A549 (cell line): ENCODE data around the gene PRKAB2. TPM values are rescaled to one million over a fixed set of nuclear protein-coding genes. Genes with fewer than 3 reads are reported as not detected.
A peak's percentile ranks its signal among the peaks of the same experiment; 100 is the strongest.

Source experiments
- ATAC-seq, 2 experiments: fragments of 200-7000 bp in 1 of 2; fragments of >200 bp in 1 of 2; cut with Nextera tagmentation in 1 of 2; cut with Tn5 transposase in 1 of 2; 3 replicates each; pipeline versions ENCODE4 v1.8.0 to v1.9.1; 2018 to 2020; ENCODE audit warnings: mild to moderate bottlenecking in 1 of 2, moderate library complexity in 1 of 2
- CTCF ChIA-PET: fragments of 300-600 bp; sonication (Branson Sonifier 250); formaldehyde crosslinking; extraction: SDS; loops from one replicate; lab custom pipeline; 2021; ENCODE audit warnings: antibody characterized with exemption, inconsistent platforms; lab: Yijun Ruan, JAX
- POLR2A ChIA-PET: fragments of 350-600 bp; formaldehyde crosslinking; extraction: SDS; loops from one replicate; lab custom pipeline; 2021; ENCODE audit warnings: antibody characterized with exemption, inconsistent platforms; lab: Yijun Ruan, JAX
- DNase-seq, 2 experiments: peaks; one replicate each; pipeline versions ENCODE4 v3.0.0 to v3.0.0-alpha.2; 2011 to 2016; ENCODE audit warnings: low read depth in 1 of 2, low spot score in 1 of 2
- FAIRE-seq: peaks from 2 replicates; lab custom pipeline; 2011; peaks lifted over from hg19 to GRCh38; lab: Jason Lieb, UNC
- H3K27ac ChIP-seq, 2 experiments: fragments of >200 bp; sonication (Bioruptor Twin); formaldehyde crosslinking; 3 replicates each; pipeline ENCODE4 v1.5.1; 2016 to 2017
- H3K4me1 ChIP-seq: fragments of >200 bp; sonication (Bioruptor Twin); formaldehyde crosslinking; 3 replicates; pipeline ENCODE4 v1.6.1; 2016
- H3K4me2 ChIP-seq: fragments of >200 bp; sonication (Bioruptor Twin); formaldehyde crosslinking; 3 replicates; pipeline ENCODE4 v1.6.1; 2016
- H3K4me3 ChIP-seq: fragments of >200 bp; sonication (Bioruptor Twin); formaldehyde crosslinking; 3 replicates; pipeline ENCODE4 v1.5.1; 2016
- H3K9me3 ChIP-seq: fragments of >200 bp; sonication (Bioruptor Twin); formaldehyde crosslinking; 3 replicates; pipeline ENCODE4 v1.6.1; 2016
- BHLHE40 ChIP-seq: IDR thresholded peaks from 2 replicates; pipeline ENCODE4 v1.6.1; 2012; ENCODE audit warnings: low read depth, low read length, inconsistent platforms
- CBX2 ChIP-seq: fragments of 200-600 bp; sonication (generic); IDR thresholded peaks from 2 replicates; pipeline ENCODE4 v1.6.1; 2016; ENCODE audit warnings: low read depth, mild to moderate bottlenecking, borderline replicate concordance
- CEBPB ChIP-seq, 2 experiments: fragments of >200 bp in 1 of 2; sonication (Bioruptor Twin) in 1 of 2; formaldehyde crosslinking in 1 of 2; IDR thresholded peaks; 2 replicates each; pipeline ENCODE4 v1.6.1; 2012 to 2016
- CHD4 ChIP-seq: fragments of 200-600 bp; sonication (generic); IDR thresholded peaks from 2 replicates; pipeline ENCODE4 v1.6.1; 2016; ENCODE audit warnings: antibody characterized with exemption, mild to moderate bottlenecking, borderline replicate concordance
- EP300 ChIP-seq, 2 experiments: fragments of >200 bp; sonication (Bioruptor Twin); formaldehyde crosslinking; IDR thresholded peaks; 2 replicates in 1 of 2; 3 replicates in 1 of 2; pipeline ENCODE4 v1.6.1; 2016 to 2017
- ESRRA ChIP-seq: fragments of 150-350 bp; IDR thresholded peaks from 2 replicates; pipeline ENCODE4 v1.6.1; 2014; ENCODE audit warnings: mild to moderate bottlenecking, low read length, borderline replicate concordance
- FOSL2 ChIP-seq, 2 experiments: fragments of 450-650 bp in 1 of 2; fragments of >200 bp in 1 of 2; sonication (Bioruptor Twin) in 1 of 2; formaldehyde crosslinking; IDR thresholded peaks; 2 replicates each; pipeline versions ENCODE4 v1.5.0 to v1.6.1; 2016 to 2020; ENCODE audit warnings: mild to moderate bottlenecking in 1 of 2, moderate library complexity in 1 of 2
- HOXA7 ChIP-seq: fragments of 250-450 bp; sonication (Bioruptor Pico); IDR thresholded peaks from 2 replicates; pipeline ENCODE4 v1.5.0; 2020; ENCODE audit warnings: mild to moderate bottlenecking, moderate library complexity
- HOXB13 ChIP-seq: fragments of 250-450 bp; sonication (Bioruptor Pico); IDR thresholded peaks from 2 replicates; pipeline ENCODE4 v1.5.0; 2020; ENCODE audit warnings: low read depth, mild to moderate bottlenecking, moderate library complexity
- HOXB5 ChIP-seq: fragments of 250-450 bp; sonication (Bioruptor Pico); IDR thresholded peaks from 2 replicates; pipeline ENCODE4 v1.5.0; 2020; ENCODE audit warnings: mild to moderate bottlenecking, moderate library complexity
- KDM1A ChIP-seq: fragments of 200-600 bp; sonication (generic); IDR thresholded peaks from 2 replicates; pipeline ENCODE4 v1.6.1; 2016; ENCODE audit warnings: low read depth, mild to moderate bottlenecking
- MAX ChIP-seq: IDR thresholded peaks from 2 replicates; pipeline ENCODE4 v1.6.1; 2012
- MAZ ChIP-seq: fragments of 150-350 bp; IDR thresholded peaks from 2 replicates; pipeline ENCODE4 v1.6.1; 2014; ENCODE audit warnings: antibody characterized with exemption, low read depth, low read length, borderline replicate concordance
- MYC ChIP-seq: IDR thresholded peaks from 2 replicates; pipeline ENCODE4 v1.6.1; 2012; ENCODE audit warnings: mild to moderate bottlenecking, inconsistent platforms, low read length, improper control_type of control experiment, borderline replicate concordance
- PBX3 ChIP-seq: IDR thresholded peaks from 2 replicates; pipeline ENCODE4 v1.6.1; 2012
- PHF8 ChIP-seq: fragments of 200-600 bp; sonication (generic); IDR thresholded peaks from 2 replicates; pipeline ENCODE4 v1.6.1; 2016; ENCODE audit warnings: low read depth, mild to moderate bottlenecking, antibody characterized with exemption, moderate library complexity, borderline replicate concordance
- POLR2AphosphoS2 ChIP-seq: conservative IDR thresholded peaks from 2 replicates; pipeline ENCODE4 v1.6.1; 2012; ENCODE audit warnings: low read length, improper control_type of control experiment, inconsistent platforms
- RAD21 ChIP-seq, 2 experiments: fragments of >200 bp in 1 of 2; sonication (Bioruptor Twin) in 1 of 2; formaldehyde crosslinking in 1 of 2; IDR thresholded peaks in 1 of 2; conservative IDR thresholded peaks in 1 of 2; 2 replicates in 1 of 2; 3 replicates in 1 of 2; pipeline ENCODE4 v1.6.1; 2012 to 2018; ENCODE audit warnings: inconsistent platforms in 1 of 2
- RARB ChIP-seq: fragments of 250-450 bp; sonication (Bioruptor Pico); IDR thresholded peaks from 2 replicates; pipeline ENCODE4 v1.8.0; 2021; ENCODE audit warnings: mild to moderate bottlenecking, moderate library complexity
- RCOR1 ChIP-seq: fragments of 150-350 bp; IDR thresholded peaks from 2 replicates; pipeline ENCODE4 v1.6.1; 2014; ENCODE audit warnings: antibody characterized with exemption, low read length, low read depth
- REST ChIP-seq: fragments of 200-600 bp; sonication (generic); IDR thresholded peaks from 2 replicates; pipeline ENCODE4 v1.6.1; 2016; ENCODE audit warnings: antibody characterized with exemption, mild to moderate bottlenecking, moderate library complexity
- RNF2 ChIP-seq: fragments of 200-600 bp; sonication (generic); IDR thresholded peaks from 2 replicates; pipeline ENCODE4 v1.6.1; 2016; ENCODE audit warnings: low read depth, mild to moderate bottlenecking, antibody characterized with exemption, moderate library complexity, borderline replicate concordance
- TP53 ChIP-seq: fragments of 250-450 bp; sonication (Bioruptor Pico); IDR thresholded peaks from 2 replicates; pipeline ENCODE4 v1.5.0; 2021; ENCODE audit warnings: mild to moderate bottlenecking, moderate library complexity
- USF2 ChIP-seq: fragments of 450-650 bp; IDR thresholded peaks from 2 replicates; pipeline ENCODE4 v1.6.1; 2014; ENCODE audit warnings: antibody characterized with exemption
- ZSCAN20 ChIP-seq: fragments of 250-450 bp; sonication (Bioruptor Pico); IDR thresholded peaks from 2 replicates; pipeline ENCODE4 v1.8.0; 2022; ENCODE audit warnings: mild to moderate bottlenecking, moderate library complexity
- WGBS: methylation state at CpG from one replicate; pipeline ENCODE4 v1.1.6; 2017; ENCODE audit errors: missing lambda C conversion rate; 5-methylcytosine and 5-hydroxymethylcytosine counted together
- polyA plus RNA-seq, 4 experiments: library from polyadenylated mRNA; depleted of rRNA in 3 of 4; stranded (reverse); fragments of >200 nt; fragmentation: RNase III in 1 of 4; extraction: RNeasy Plus Mini Kit Qiagen cat#74134 plus additional on column Dnase treatment in 1 of 4; gene quantifications; 2 replicates in 3 of 4; 3 replicates in 1 of 4; pipeline ENCODE4 v1.2.3, GENCODE V29; 2011 to 2017

PRKAB2 gene
- polyA plus RNA-seq, 2 of the 4 experiments (the other 2 are of a cell fraction): 11.4 to 22.4 TPM

GRCh38 chr1:147156642-147157041 lies 15.6 kb downstream of the PRKAB2 start:
- DNase-seq: no peak
- 94% methylated on average over 3 of the region's 3 CpGs for WGBS

GRCh38 chr1:147152772-147153171 lies 19.5 kb downstream of the PRKAB2 start:
- no peak overlapping the region for H3K27ac ChIP-seq
- H3K4me1 ChIP-seq: no peaks in the 10 kb centered on the region
- POLR2A ChIA-PET: no interaction called here
- 81% methylated on average over 3 of the region's 3 CpGs for WGBS
- DNase-seq (no peak), FAIRE-seq (no peak), ATAC-seq (no peak)
- no peaks in the 10 kb centered on the region for H3K9me3 ChIP-seq
- CTCF ChIA-PET: no interaction called here
- no peak overlapping the region for H3K4me2 ChIP-seq
- H3K4me3 ChIP-seq: no peak overlapping the region
- TF ChIP-seq RCOR1 (no peak), RARB (CRISPR knock-in tag) (no peak), MAZ (no peak), EP300 (IDR thresholded peaks at IDR 0.05) (no peak), POLR2AphosphoS2 (no peak), MYC (no peak), KDM1A (no peak), TP53 (no peak), CEBPB (IDR thresholded peaks at IDR 0.05) (no peak), HOXB13 (CRISPR knock-in tag) (no peak), PHF8 (no peak), HOXB5 (CRISPR knock-in tag) (no peak), HOXA7 (CRISPR knock-in tag) (no peak), USF2 (no peak), ZSCAN20 (no peak), ESRRA (no peak)

More at GRCh38 chr1:147156642-147157041, 15.6 kb downstream of the PRKAB2 start:
- FAIRE-seq: no peak
- H3K4me1 ChIP-seq: no peaks in the 10 kb centered on the region
- ChIA-PET CTCF (interaction anchor here (1.6 kb wide), 1 partner anchor 17 kb away, joined by 3 read pairs; no protein-coding TSS in a partner anchor), POLR2A (no interaction called here)
- H3K9me3 ChIP-seq: no peaks in the 10 kb centered on the region
- no peak overlapping the region for H3K4me2 ChIP-seq
- no peak for ATAC-seq
- no peak overlapping the region for H3K27ac ChIP-seq
- no peak overlapping the region for H3K4me3 ChIP-seq
- TF ChIP-seq RAD21 (conservative IDR thresholded peaks at IDR 0.05 in 1 of 2, IDR thresholded peaks at IDR 0.05 in 1 of 2) (0 out of 5 replicates have a peak, but pooled peaks of 1 of the 2 experiments have one; percentile 3), CHD4 (no peak)

- Histone ChIP-seq H3K4me3 (no peak overlapping the region), H3K4me2 (no peak overlapping the region)
- DNase-seq: no peak
- POLR2A ChIA-PET: no interaction called here
- TF ChIP-seq CHD4: no peak
- TF ChIP-seq HOXA7 (CRISPR knock-in tag): no peak
- no peak for TF ChIP-seq RNF2
- TF ChIP-seq CBX2: no peak
- TF ChIP-seq MAX: no peak
- no peak for TF ChIP-seq USF2
- no peak for TF ChIP-seq CEBPB (IDR thresholded peaks at IDR 0.05)
- TF ChIP-seq PBX3: no peak
- TF ChIP-seq FOSL2 (IDR thresholded peaks at IDR 0.05): no peak
- no peak for TF ChIP-seq FOSL2 (CRISPR knock-in tag; IDR thresholded peaks at IDR 0.05)
- TF ChIP-seq REST: no peak
- TF ChIP-seq BHLHE40: no peak
- no peak for TF ChIP-seq ESRRA
- TF ChIP-seq, all 56 proteins: peak for 0
- H3K27ac ChIP-seq: no peak overlapping the region
- ATAC-seq (no peak), FAIRE-seq (no peak)
- WGBS: 93% methylated on average over 1 of the region's 1 CpG
- no peaks in the 10 kb centered on the region for H3K9me3 ChIP-seq
- no peaks in the 10 kb centered on the region for H3K4me1 ChIP-seq
- CTCF ChIA-PET: interaction anchor here (0.6 kb wide), 1 partner anchor 92 kb away, joined by 3 read pairs; no protein-coding TSS in a partner anchor
Observed at GRCh38 chr1:147151244-147151643, 21.0 kb downstream of the PRKAB2 start.
